KMS-11 (cell line): ENCODE measurements around the gene ZBTB7B.

Experiments
- H2AFZ ChIP-seq: fragments of 200-600 bp; sonication (generic); 2 replicates; pipeline ENCODE4 v1.6.1; 2016; ENCODE audit warnings: antibody characterized with exemption, mixed run types, low read depth
- H3K27ac ChIP-seq: fragments of 200-600 bp; sonication (generic); 2 replicates; pipeline ENCODE4 v1.6.1; 2016; ENCODE audit warnings: mild to moderate bottlenecking, mixed run types
- H3K27me3 ChIP-seq: fragments of 200-600 bp; sonication (generic); 2 replicates; pipeline ENCODE4 v1.6.1; 2017; ENCODE audit warnings: mild to moderate bottlenecking, low read depth, mixed run types, moderate library complexity; ENCODE audit not compliant: insufficient read depth
- H3K36me3 ChIP-seq: fragments of 200-600 bp; sonication (generic); 2 replicates; pipeline ENCODE4 v1.6.1; 2017; ENCODE audit warnings: mild to moderate bottlenecking, mixed run types; ENCODE audit not compliant: insufficient read depth
- H3K4me1 ChIP-seq: fragments of 200-600 bp; sonication (generic); 2 replicates; pipeline ENCODE4 v1.6.1; 2016; ENCODE audit warnings: mild to moderate bottlenecking, low read depth, mixed run types; ENCODE audit not compliant: poor library complexity, severe bottlenecking
- H3K4me2 ChIP-seq: fragments of 200-600 bp; sonication (generic); 2 replicates; pipeline ENCODE4 v1.7.0; 2016; ENCODE audit warnings: mild to moderate bottlenecking, mixed run types
- H3K4me3 ChIP-seq: fragments of 200-600 bp; sonication (generic); IDR thresholded peaks from 2 replicates; pipeline ENCODE4 v1.6.1; 2017; ENCODE audit warnings: low read depth, low read length, mixed read lengths; ENCODE audit not compliant: insufficient read depth
- H3K79me2 ChIP-seq: fragments of 200-600 bp; sonication (generic); 2 replicates; pipeline ENCODE4 v1.6.1; 2016; ENCODE audit warnings: low read depth, mixed run types; ENCODE audit not compliant: insufficient read depth
- H3K9ac ChIP-seq: fragments of 200-600 bp; sonication (generic); 2 replicates; pipeline ENCODE4 v1.6.1; 2016; ENCODE audit warnings: mild to moderate bottlenecking, mixed run types
- H4K20me1 ChIP-seq: fragments of 200-600 bp; sonication (generic); 2 replicates; pipeline ENCODE4 v1.6.1; 2016; ENCODE audit warnings: mild to moderate bottlenecking, mixed run types; ENCODE audit not compliant: insufficient read depth
- CTCF ChIP-seq: fragments of 200-600 bp; sonication (generic); conservative IDR thresholded peaks from 2 replicates; pipeline ENCODE4 v1.6.1; 2017; ENCODE audit warnings: low read depth, mild to moderate bottlenecking, antibody characterized with exemption, low read length, moderate library complexity, mixed read lengths

ZBTB7B gene

DNA sequence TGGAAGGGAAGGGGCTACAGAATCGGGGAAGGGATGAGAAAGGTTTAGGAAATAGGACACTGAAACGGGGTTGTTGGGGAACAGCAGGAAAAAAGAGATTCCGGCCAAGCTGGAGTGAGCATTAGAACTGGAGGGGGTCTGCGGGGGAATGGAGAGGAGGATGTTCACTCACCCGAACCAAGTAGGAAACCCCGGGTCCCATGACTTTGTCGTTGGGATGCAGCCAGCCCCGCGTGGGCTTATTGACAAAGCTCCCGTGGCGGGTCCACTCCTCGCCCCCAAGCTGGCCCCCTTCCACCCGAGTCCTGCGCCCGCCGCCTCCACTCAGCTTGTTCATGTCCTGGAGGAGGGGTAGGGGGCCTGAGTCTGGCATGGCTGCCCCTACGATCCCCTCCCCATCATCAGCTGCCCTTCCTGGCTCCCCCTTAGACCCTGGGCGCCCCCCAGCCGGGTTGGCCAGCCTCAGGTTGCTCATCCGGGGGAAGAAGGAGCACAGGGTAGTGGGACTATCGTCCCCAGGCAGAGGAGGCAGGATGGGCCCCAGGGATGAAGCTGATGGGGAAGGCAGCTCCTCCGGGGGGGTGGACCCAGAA lies 32.6 kb upstream of the ZBTB7B start:
- Histone ChIP-seq H3K36me3 (no peaks in the 10 kb centered on the region; the same call in 1 of the 2 replicates), H3K27ac (peak overlapping the region; percentile 64), H3K4me3 (no peak overlapping the region), H3K4me1 (peaks cover 50% of the 10 kb centered on the region), H2AFZ (no peak overlapping the region), H3K9ac (peak overlapping the region; percentile 52; the same call in 1 of the 2 replicates), H4K20me1 (no peaks in the 10 kb centered on the region), H3K4me2 (peak overlapping the region; percentile 73), H3K79me2 (peaks cover 60% of the 10 kb centered on the region), H3K27me3 (no peaks in the 10 kb centered on the region)
- TF ChIP-seq CTCF = no peak

- Histone ChIP-seq H3K79me2 (peaks cover 68% of the 10 kb centered on the region), H3K4me2 (peak within 1 kb of the TSS; percentile 73), H3K9ac (peak within 1 kb of the TSS; percentile 52), H3K27me3 (no peaks in the 10 kb centered on the region), H3K27ac (peak within 1 kb of the TSS; percentile 64), H3K4me3 (peak within 1 kb of the TSS; percentile 97), H2AFZ (peak within 1 kb of the TSS; percentile 1; the same call in 1 of the 2 replicates), H3K4me1 (peaks cover 49% of the 10 kb centered on the region), H4K20me1 (no peaks in the 10 kb centered on the region), H3K36me3 (no peaks in the 10 kb centered on the region)
- TF ChIP-seq CTCF = no peak
These were observed 31.8 kb upstream of the ZBTB7B start, which contains the start of gene SHC1 for GRCh38 chr1:154970631-154971340. Gene SHC1, minus strand, starts transcription at chr1:154970747. Its CDS starts 221 bp downstream, at chr1:154970526.

DNA sequence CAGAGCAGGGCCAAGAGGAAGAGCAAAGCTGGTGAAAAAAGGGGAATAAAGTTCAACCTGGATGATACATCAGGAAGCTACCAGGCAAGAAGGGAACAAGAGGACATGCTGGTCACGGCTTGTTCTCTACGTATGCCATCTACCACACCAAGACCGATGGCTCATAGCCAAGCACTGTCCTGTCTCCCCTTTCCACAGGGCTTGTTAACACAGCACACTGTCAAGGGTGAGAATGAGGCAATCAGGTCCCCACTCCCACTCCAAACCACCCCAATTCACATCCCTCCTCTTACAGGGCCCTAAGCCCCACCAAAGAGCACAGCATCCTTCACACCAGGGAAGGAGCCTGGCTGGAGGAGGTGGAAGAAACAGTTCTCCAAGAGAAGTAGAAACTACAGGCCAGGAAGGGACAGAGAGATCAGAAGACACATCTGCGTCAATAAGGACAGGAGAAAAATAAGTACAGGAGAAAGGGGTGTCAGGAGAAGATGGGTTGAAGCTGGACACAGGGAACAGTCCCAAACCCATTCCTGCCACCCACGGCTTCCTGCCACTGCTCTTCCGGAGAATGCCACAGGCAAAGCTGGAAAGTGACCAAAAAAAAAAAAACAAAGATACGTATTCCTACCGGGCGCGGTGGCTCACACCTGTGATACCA lies 31.1 kb upstream of the ZBTB7B start:
- H4K20me1 ChIP-seq = no peaks in the 10 kb centered on the region
- peak overlapping the region; percentile 97 for H3K4me3 ChIP-seq
- H3K27me3 ChIP-seq = no peaks in the 10 kb centered on the region
- no peaks in the 10 kb centered on the region for H3K36me3 ChIP-seq
- H3K4me2 ChIP-seq = peak overlapping the region; percentile 73
- H2AFZ ChIP-seq = peak overlapping the region; percentile 1; the same call in 1 of the 2 replicates
- no peak for TF ChIP-seq CTCF
- H3K9ac ChIP-seq = peak overlapping the region; percentile 52; the same call in 1 of the 2 replicates
- peaks cover 75% of the 10 kb centered on the region for H3K79me2 ChIP-seq
- peak overlapping the region; percentile 64 for H3K27ac ChIP-seq
- H3K4me1 ChIP-seq = peaks cover 54% of the 10 kb centered on the region

GRCh38 chr1:154972213-154972516 lies 30.4 kb upstream of the ZBTB7B start:
- Histone ChIP-seq H2AFZ (no peak overlapping the region), H3K79me2 (peaks cover 79% of the 10 kb centered on the region), H3K36me3 (no peaks in the 10 kb centered on the region; the same call in 1 of the 2 replicates), H4K20me1 (no peaks in the 10 kb centered on the region), H3K4me2 (peak overlapping the region; percentile 60; the same call in 1 of the 2 replicates), H3K27me3 (no peaks in the 10 kb centered on the region), H3K4me3 (no peak overlapping the region), H3K27ac (no peak overlapping the region; the same call in 1 of the 2 replicates), H3K4me1 (peaks cover 61% of the 10 kb centered on the region), H3K9ac (no peak overlapping the region)
- TF ChIP-seq CTCF = no peak
